Measurements from ENCODE around the gene AKAP8L. TPM values are rescaled to one million over a fixed set of nuclear protein-coding genes. Genes with fewer than 3 reads are reported as not detected.

AKAP8L gene
- total and polyA plus RNA-seq, 9 of the 15 experiments (the other 6 are each of a cell fraction or from before 2014, with no cell fraction given): 2.4 to 116 (median 70.7) TPM

GRCh38 chr19:15449620-15450527 lies 31.1 kb upstream of the AKAP8L start, which contains the start of gene WIZ:
WIZ (minus strand) TSS chr19:15449956; CDS start chr19:15448307, 1,649 bp downstream.
- no TSS peak for BruUV-seq (replicated peaks)
- peaks cover 29 to 50% of the 10 kb centered on the region in 2 experiments for H3K4me1 ChIP-seq (replicated peaks in 1 of 2; ENCODE audit: control insufficient read depth in 2 of 2, insufficient read depth in 2 of 2, low read length in 2 of 2)
- peak within 1 kb of the TSS; percentile 84 for H3K4me2 ChIP-seq (ENCODE audit: insufficient read depth, low read length)
- peak within 1 kb of the TSS; percentile 46 for H3K4me3 ChIP-seq
- H3K79me2 ChIP-seq (ENCODE audit: control insufficient read depth, insufficient read depth, low read length): no peaks in the 10 kb centered on the region
- no peaks in the 10 kb centered on the region for H3K36me3 ChIP-seq (ENCODE audit: control insufficient read depth, insufficient read depth, low read length)
- FAIRE-seq (peak; percentile 87), ATAC-seq (peak; percentile 34), DNase-seq (ENCODE audit: extremely low read depth in 1 of 4, low spot score in 3 of 4) (peak; percentile 85 to 94 (median 93))
- H3K9ac ChIP-seq (ENCODE audit: insufficient read depth in 1 of 2, low read depth in 2 of 2, low read length in 2 of 2): peak within 1 kb of the TSS; percentile 49 to 84; a peak in 3 of 4 replicates
- in situ Hi-C loops (cut with MboI): no loop called here
- H3K27ac ChIP-seq (ENCODE audit: extremely low read depth, low read depth, low read length): peak within 1 kb of the TSS; percentile 58; the same call in 2 of the 3 replicates
- peaks cover 5 to 28% of the 10 kb centered on the region in 2 experiments; a peak in 2 of 5 replicates for H3K27me3 ChIP-seq (ENCODE audit: control insufficient read depth in 2 of 2, insufficient read depth in 2 of 2, low read length in 2 of 2)
- peaks cover 2% of the 10 kb centered on the region; the same call in 1 of the 2 replicates for H4K20me1 ChIP-seq (replicated peaks; ENCODE audit: control insufficient read depth, insufficient read depth, low read length)
- H2AFZ ChIP-seq (ENCODE audit: low read depth, low read length): peak within 1 kb of the TSS; percentile 92
- intact Hi-C loops (cut with micrococcal nuclease): no loop called here
- no peaks in the 10 kb centered on the region for H3K9me1 ChIP-seq (ENCODE audit: control insufficient read depth, insufficient read depth, low read length)
- H3K9me3 ChIP-seq (replicated peaks; ENCODE audit: control insufficient read depth, insufficient read depth, low read depth, low read length): no peaks in the 10 kb centered on the region
- ChIA-PET CTCF (ENCODE audit: low intra/inter-chr PET ratio) (interaction anchor here (0.6 to 0.7 kb wide), 2 partner anchors 272 to 1588 kb away, joined by 3 read pairs; no protein-coding TSS in a partner anchor), POLR2A (interaction anchor here (0.8 kb wide), 1 partner anchor 31 kb away, joined by 4 read pairs; the partner anchor contains the start of gene AKAP8L)
- WGBS (ENCODE audit: insufficient coverage, low coverage, missing lambda C conversion rate): 0% methylated on average over 5 of the region's 77 CpGs
- TF ChIP-seq, protein P1, sequence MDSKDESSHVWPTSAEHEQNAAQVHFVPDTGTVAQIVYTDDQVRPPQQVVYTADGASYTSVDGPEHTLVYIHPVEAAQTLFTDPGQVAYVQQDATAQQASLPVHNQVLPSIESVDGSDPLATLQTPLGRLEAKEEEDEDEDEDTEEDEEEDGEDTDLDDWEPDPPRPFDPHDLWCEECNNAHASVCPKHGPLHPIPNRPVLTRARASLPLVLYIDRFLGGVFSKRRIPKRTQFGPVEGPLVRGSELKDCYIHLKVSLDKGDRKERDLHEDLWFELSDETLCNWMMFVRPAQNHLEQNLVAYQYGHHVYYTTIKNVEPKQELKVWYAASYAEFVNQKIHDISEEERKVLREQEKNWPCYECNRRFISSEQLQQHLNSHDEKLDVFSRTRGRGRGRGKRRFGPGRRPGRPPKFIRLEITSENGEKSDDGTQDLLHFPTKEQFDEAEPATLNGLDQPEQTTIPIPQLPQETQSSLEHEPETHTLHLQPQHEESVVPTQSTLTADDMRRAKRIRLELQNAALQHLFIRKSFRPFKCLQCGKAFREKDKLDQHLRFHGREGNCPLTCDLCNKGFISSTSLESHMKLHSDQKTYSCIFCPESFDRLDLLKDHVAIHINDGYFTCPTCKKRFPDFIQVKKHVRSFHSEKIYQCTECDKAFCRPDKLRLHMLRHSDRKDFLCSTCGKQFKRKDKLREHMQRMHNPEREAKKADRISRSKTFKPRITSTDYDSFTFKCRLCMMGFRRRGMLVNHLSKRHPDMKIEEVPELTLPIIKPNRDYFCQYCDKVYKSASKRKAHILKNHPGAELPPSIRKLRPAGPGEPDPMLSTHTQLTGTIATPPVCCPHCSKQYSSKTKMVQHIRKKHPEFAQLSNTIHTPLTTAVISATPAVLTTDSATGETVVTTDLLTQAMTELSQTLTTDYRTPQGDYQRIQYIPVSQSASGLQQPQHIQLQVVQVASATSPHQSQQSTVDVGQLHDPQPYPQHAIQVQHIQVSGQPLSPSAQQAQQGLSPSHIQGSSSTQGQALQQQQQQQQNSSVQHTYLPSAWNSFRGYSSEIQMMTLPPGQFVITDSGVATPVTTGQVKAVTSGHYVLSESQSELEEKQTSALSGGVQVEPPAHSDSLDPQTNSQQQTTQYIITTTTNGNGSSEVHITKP (IDR thresholded peaks at IDR 0.05; ENCODE audit: partially characterized antibody): peak; percentile 10
- TF ChIP-seq RFX1 (IDR thresholded peaks at IDR 0.05): peak; percentile 98
- 0 out of 2 replicates have a peak, but pooled peaks have one; percentile 25 for TF ChIP-seq MAX (CRISPR knock-in tag; IDR thresholded peaks at IDR 0.05)
- TF ChIP-seq, protein P2, sequence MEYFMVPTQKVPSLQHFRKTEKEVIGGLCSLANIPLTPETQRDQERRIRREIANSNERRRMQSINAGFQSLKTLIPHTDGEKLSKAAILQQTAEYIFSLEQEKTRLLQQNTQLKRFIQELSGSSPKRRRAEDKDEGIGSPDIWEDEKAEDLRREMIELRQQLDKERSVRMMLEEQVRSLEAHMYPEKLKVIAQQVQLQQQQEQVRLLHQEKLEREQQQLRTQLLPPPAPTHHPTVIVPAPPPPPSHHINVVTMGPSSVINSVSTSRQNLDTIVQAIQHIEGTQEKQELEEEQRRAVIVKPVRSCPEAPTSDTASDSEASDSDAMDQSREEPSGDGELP (CRISPR knock-in tag; IDR thresholded peaks at IDR 0.05; ENCODE audit: borderline replicate concordance): no peak
- peak; percentile 69 for TF ChIP-seq MIER1 (IDR thresholded peaks at IDR 0.05; ENCODE audit: low read depth)
- no peak for TF ChIP-seq RBM39 (optimal IDR thresholded peaks at IDR 0.05; ENCODE audit: low read depth, low read length)
- TF ChIP-seq ZNF639 (CRISPR knock-in tag; conservative IDR thresholded peaks at IDR 0.05 in 1 of 2, IDR thresholded peaks at IDR 0.05 in 1 of 2): peak in 1 of 2 experiments; percentile 97; a peak in 2 of 4 replicates
- no peak for TF ChIP-seq HMGXB4 (CRISPR knock-in tag; IDR thresholded peaks at IDR 0.05)
